ENCODE data around the gene ZKSCAN1. TPM values are rescaled to one million over a fixed set of nuclear protein-coding genes. Genes with fewer than 3 reads are reported as not detected.

The ZKSCAN1 gene
- total RNA-seq, 1 experiment from 2014 or later: 29.8 TPM

DNA sequence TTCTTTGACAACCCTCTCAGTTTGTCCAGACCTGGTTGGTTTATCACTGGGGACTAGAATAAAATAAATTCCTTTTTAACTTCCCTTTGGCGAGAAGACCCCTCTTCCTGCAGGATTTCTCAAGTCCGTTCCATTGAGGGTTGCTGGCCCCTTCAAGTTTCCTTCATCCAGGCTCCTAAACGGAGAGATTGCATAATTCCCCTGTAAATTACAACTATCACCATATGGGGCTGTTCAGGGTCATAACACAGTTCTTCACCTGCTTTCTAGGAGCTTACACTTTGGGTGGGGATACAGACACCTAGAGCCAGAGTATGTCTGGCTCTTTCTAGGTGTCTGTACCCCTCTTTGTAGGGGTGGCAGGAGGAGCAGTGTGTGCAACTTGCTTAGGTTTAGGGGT is 70.1 kb downstream of the ZKSCAN1 start:
- no peak for DNase-seq
- Histone ChIP-seq H3K27me3 (ENCODE audit: insufficient read depth, low read length) (no peaks in the 10 kb centered on the region), H4K20me1 (ENCODE audit: control insufficient read depth, insufficient read depth, insufficient read length) (no peaks in the 10 kb centered on the region), H2BK15ac (ENCODE audit: low read depth, low read length) (no peak overlapping the region), H3K56ac (ENCODE audit: insufficient read length, low read depth, low read length) (no peak overlapping the region), H3K4me2 (ENCODE audit: insufficient read depth, insufficient read length, low read length) (no peak overlapping the region), H3K9ac (ENCODE audit: extremely low read depth, insufficient read length, low read length) (no peak overlapping the region), H2AFZ (ENCODE audit: low read length) (no peak overlapping the region), H2BK12ac (ENCODE audit: insufficient read length, low read depth, low read length) (no peak overlapping the region), H4K5ac (ENCODE audit: insufficient read length, low read depth, low read length) (no peak overlapping the region), H2BK5ac (ENCODE audit: insufficient read length, low read length) (no peak overlapping the region), H3K9me3 (ENCODE audit: control insufficient read depth, low read depth, low read length) (no peaks in the 10 kb centered on the region), H3K14ac (ENCODE audit: insufficient read depth, low read length) (no peak overlapping the region), H3K4ac (ENCODE audit: low read depth, low read length) (no peak overlapping the region), H2BK120ac (ENCODE audit: low read depth, low read length, poor library complexity, severe bottlenecking) (no peak overlapping the region), H2AK5ac (ENCODE audit: insufficient read length, low read length) (no peak overlapping the region), H3T11ph (ENCODE audit: low read length) (no peak overlapping the region), H4K91ac (ENCODE audit: insufficient read length, low read depth, low read length) (no peak overlapping the region), H3K27ac (ENCODE audit: insufficient read length, low read depth, low read length) (no peak overlapping the region), H3K79me2 (ENCODE audit: insufficient read depth, low read length) (peaks cover 8% of the 10 kb centered on the region; the same call in 1 of the 2 replicates), H3K18ac (ENCODE audit: insufficient read length, low read depth, low read length) (no peak overlapping the region), H2BK20ac (ENCODE audit: low read depth, low read length, poor library complexity, severe bottlenecking) (no peak overlapping the region), H3K4me1 (ENCODE audit: insufficient read depth, low read length) (no peaks in the 10 kb centered on the region), H4K8ac (replicated peaks; ENCODE audit: insufficient read length, low read depth, low read length) (no peak overlapping the region), H3K23me2 (ENCODE audit: insufficient read length, low read depth, low read length, poor library complexity, severe bottlenecking) (peaks cover 9% of the 10 kb centered on the region), H3K79me1 (ENCODE audit: insufficient read depth, low read depth, low read length, poor library complexity, severe bottlenecking) (no peaks in the 10 kb centered on the region), H3K23ac (ENCODE audit: insufficient read length, low read depth, low read length) (no peak overlapping the region)
- peaks cover 17 to 28% of the 10 kb centered on the region in 2 experiments for H3K4me1 Mint-ChIP-seq
- peaks cover 13 to 15% (median 14%) of the 10 kb centered on the region in 3 experiments for H3K36me3 Mint-ChIP-seq (ENCODE audit: insufficient read depth in 1 of 3, low read depth in 3 of 3)
- TF ChIP-seq, protein P1, sequence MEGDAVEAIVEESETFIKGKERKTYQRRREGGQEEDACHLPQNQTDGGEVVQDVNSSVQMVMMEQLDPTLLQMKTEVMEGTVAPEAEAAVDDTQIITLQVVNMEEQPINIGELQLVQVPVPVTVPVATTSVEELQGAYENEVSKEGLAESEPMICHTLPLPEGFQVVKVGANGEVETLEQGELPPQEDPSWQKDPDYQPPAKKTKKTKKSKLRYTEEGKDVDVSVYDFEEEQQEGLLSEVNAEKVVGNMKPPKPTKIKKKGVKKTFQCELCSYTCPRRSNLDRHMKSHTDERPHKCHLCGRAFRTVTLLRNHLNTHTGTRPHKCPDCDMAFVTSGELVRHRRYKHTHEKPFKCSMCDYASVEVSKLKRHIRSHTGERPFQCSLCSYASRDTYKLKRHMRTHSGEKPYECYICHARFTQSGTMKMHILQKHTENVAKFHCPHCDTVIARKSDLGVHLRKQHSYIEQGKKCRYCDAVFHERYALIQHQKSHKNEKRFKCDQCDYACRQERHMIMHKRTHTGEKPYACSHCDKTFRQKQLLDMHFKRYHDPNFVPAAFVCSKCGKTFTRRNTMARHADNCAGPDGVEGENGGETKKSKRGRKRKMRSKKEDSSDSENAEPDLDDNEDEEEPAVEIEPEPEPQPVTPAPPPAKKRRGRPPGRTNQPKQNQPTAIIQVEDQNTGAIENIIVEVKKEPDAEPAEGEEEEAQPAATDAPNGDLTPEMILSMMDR (conservative IDR thresholded peaks at IDR 0.05): no peak
- peaks cover 3% of the 10 kb centered on the region for H3K27me3 Mint-ChIP-seq (ENCODE audit: low read depth)
- H3K9me3 Mint-ChIP-seq: peaks cover 0 to 3% of the 10 kb centered on the region in 2 experiments; a peak in 4 of 5 replicates
- H3K27ac Mint-ChIP-seq: peak overlapping the region in 1 of 3 experiments; percentile 22; a peak in 1 of 7 replicates
- no CpG with 5 or more reads among the region's 3 CpGs for WGBS (ENCODE audit: extremely low coverage, insufficient read length, low lambda C conversion rate)
- H3K4me3 Mint-ChIP-seq: no peak overlapping the region

All from H9 (cell line).